GM10266 (cell line): ENCODE results near the gene MOBP.
"Not testable (repeated sequence)": the region's sequence is repeated elsewhere in the genome, so short reads cannot be mapped to it uniquely, and the experiment has no call there.

Experiments used
- DNase-seq: peaks from one replicate; pipeline ENCODE4 v3.0.0; 2012; ENCODE audit errors: extremely low spot score
- CTCF ChIP-seq: IDR thresholded peaks from 2 replicates; pipeline ENCODE4 v1.5.1; 2012; ENCODE audit warnings: mild to moderate bottlenecking, low read depth; ENCODE audit not compliant: control insufficient read depth, insufficient read depth; ENCODE audit errors: missing control alignments

The MOBP gene

DNA sequence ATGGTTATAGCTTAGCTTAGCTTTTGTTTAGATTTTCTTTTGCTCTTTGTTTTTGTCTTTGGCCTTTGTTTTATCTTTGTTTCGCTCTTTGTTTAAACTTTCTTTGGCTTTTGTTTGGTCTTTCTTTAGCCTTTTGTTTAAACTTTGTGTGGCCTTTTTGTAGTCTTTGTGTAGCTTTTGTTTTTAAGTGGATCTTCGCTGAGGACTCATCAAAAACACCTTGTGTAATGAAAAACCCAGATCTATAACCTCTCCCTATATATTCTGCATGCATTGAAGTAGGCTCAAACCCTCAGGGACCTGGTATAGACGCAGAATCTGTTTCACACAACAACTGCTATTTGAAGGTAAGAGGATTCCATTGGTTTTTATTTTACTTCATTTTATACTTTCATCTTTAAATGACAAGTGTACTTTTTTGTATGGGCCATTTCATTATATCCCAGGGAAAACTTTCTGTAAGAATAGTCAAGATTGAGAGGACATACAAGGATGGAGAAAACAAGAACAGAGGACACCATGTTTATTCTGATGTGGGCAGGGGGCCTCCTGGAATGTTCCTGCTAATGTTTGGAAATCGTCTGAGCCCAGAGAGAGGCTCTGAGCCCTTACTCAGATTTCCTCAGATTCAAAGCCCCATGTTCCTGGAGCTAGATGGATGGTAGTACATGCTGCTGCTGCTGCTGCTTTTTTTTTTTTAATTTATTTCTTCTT lies at the start of gene MOBP:
MOBP (plus strand) TSS at position 287 of the 714 bp plus-strand sequence. CDS start 34,390 bp downstream, outside the sequence.
- no peak for DNase-seq
- no peak for TF ChIP-seq CTCF

GRCh38 chr3:39418556-39419225 lies 48.8 kb upstream of the MOBP start:
- DNase-seq, result not testable (repeated sequence)

- no peak for TF ChIP-seq CTCF
- no peak for DNase-seq
Measured at GRCh38 chr3:39419742-39420315, 47.7 kb upstream of the MOBP start.

GRCh38 chr3:39420543-39420942 lies 46.9 kb upstream of the MOBP start:
- TF ChIP-seq CTCF, result no peak
- DNase-seq, result no peak

- TF ChIP-seq CTCF, result no peak
Measured at GRCh38 chr3:39423436-39423970, 44.0 kb upstream of the MOBP start.

GRCh38 chr3:39426312-39426711 lies 41.2 kb upstream of the MOBP start:
- no peak for DNase-seq

More at GRCh38 chr3:39423436-39423970, 44.0 kb upstream of the MOBP start:
- DNase-seq, result no peak

More at GRCh38 chr3:39426312-39426711, 41.2 kb upstream of the MOBP start:
- TF ChIP-seq CTCF, result no peak
